GOT3 (cell line): ENCODE data around the gene MICB.
A peak's percentile ranks its signal among the peaks of the same experiment; 100 is the strongest.
"Not testable (repeated sequence)": the region's sequence is repeated elsewhere in the genome, so short reads cannot be mapped to it uniquely, and the experiment has no call there.

Source experiments
- DNase-seq: peaks from one replicate; lab custom pipeline; 2025; ENCODE audit warnings: mixed read lengths; lab: John Stamatoyannopoulos, UW

MICB gene

DNA sequence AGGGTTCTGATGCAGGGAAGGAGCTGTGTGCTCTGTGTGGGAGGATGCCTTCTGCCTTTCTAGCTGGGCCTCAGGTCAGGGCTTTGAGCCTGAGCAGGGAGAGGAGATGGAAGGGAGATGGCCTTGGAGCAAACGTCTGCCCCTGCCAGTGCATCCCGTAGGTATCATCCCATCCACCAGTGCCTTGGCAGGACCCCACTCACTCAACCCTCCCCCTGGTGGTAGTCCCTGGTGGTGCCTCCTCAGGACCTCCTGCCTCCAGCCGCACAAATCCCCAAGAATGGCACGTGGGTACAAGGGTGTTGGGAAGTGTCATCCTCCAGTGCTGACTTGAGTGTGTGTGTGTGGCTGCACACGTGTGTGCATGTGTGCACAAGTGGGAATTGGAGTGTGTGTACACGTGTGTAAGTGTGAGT lies 23.1 kb upstream of the MICB start:
- DNase-seq = no peak

DNA sequence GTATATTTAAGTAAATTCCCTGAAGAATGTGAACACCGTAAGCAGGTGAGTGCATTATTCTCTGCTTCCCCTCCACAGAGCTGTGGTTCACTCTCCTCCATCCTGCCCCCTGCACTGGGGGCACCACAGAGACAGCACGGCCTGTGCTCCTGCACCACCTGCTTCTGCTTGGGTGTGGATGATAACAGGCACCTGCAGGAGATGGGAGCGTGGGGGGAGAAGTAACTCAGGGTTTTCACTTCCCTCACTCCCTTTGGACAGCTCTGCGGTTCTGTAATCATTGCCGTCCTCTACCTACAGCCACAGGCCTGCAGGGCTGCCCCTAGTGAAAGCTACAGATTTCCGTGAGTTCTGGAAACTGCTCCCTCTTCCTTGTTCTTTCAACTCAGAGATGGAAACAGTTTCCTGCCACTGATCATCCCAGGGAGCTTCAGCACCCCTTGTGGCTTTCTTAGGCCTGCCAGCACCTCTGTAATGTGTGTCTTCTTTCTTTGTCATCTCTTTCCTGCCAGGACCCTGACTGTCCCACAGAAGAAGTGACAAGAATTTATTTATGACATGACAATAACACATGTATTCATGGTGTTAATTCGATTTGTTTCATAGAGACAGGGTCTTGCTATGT lies 21.3 kb upstream of the MICB start:
- DNase-seq = no peak

DNA sequence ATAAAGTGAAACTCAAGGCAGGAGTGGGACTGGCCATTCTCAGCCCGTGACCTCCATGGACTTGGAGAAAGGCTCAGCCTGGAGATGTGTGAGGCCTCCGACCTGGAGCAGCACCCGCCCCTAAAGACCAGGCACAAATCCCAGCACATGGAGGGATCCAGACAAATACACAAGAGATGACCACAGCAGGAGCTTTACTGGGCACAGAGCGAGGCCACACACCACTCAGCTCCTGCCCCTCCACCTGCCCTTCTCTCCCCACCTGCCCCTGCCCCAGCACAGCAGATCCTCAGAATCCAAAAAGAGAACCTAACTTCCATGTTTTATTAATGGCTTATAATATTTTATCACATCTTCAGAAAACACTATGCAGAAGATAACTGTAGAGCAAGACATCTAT lies 20.4 kb upstream of the MICB start:
- DNase-seq = no peak

- no peak for DNase-seq
These were observed 19.6 kb upstream of the MICB start for GRCh38 chr6:31478186-31478950.

DNA sequence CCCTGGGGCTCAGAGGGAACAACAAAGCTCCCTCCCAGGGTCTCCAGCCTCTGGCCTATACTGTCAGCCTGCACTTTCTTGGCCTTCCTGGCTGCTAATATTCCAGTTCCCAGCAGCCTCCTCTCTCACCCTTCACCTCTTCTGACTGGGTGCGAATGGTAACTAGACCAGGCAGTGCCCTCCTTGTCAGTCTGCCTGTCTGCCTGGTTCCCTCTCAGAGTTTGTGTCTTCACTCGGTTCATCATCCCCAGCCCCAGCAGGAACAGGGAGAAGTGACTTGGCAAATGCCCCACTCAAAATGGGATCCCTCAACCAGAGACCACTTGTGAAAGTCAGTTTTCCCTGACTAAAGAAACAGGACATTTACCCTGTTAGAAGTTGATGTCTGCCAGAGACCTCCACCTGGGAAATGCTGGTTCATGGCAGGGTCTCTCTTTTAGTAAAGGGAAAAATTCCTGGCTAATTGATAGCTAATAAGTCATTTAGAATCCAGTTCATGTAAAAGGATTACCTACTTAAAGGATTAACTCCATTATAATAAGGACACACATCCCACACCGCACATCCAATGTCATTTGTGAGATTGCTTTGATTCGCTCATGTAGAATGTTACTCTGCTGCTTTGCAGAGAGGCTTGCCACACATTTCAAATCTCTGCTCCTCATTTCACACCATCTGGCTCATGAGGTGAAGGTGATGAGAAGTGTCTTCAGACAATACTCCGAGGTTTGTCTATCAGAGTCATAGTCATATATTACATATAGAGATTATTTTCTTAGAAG lies 18.6 kb upstream of the MICB start:
- DNase-seq = no peak

GRCh38 chr6:31479933-31480535 lies 17.9 kb upstream of the MICB start:
- DNase-seq = no peak

GRCh38 chr6:31480574-31480973 lies 17.4 kb upstream of the MICB start:
- no peak for DNase-seq

DNA sequence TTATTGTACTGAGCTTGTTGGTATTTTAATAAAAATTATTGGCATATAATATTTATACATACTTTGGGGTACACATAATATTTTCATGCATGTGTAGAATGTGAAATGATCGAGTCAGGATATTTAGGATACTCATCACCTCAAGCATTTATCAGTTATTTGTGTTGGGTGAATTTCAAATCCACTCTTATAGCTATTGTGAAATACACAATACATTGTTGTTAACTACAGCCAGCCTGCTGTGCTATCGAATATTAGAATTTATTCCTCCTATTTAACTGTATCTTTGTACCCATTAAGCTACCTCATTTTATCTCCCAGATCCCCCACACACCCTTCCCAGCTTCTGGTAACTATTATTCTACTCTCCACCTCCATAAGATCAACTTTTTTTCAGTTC lies 14.6 kb upstream of the MICB start:
- no peak for DNase-seq

DNA sequence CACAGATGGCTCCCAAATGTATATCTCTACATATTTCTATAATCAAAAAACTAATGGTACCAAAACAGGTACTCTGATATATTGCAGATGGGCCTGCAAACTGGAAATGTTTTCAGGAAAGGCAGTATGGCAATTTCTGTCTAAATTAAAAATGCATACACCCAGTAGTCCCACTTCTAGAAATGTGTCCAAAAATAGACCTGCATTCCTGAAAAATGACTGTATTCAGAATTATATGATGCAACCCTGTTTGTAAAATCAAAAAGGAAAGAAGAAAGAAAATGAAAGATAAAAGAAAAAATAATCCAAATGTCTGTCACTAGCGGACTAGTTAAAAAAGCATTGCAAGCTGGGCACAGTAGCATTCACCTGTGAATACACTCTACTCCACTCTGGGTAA lies 12.9 kb upstream of the MICB start:
- no peak for DNase-seq

DNA sequence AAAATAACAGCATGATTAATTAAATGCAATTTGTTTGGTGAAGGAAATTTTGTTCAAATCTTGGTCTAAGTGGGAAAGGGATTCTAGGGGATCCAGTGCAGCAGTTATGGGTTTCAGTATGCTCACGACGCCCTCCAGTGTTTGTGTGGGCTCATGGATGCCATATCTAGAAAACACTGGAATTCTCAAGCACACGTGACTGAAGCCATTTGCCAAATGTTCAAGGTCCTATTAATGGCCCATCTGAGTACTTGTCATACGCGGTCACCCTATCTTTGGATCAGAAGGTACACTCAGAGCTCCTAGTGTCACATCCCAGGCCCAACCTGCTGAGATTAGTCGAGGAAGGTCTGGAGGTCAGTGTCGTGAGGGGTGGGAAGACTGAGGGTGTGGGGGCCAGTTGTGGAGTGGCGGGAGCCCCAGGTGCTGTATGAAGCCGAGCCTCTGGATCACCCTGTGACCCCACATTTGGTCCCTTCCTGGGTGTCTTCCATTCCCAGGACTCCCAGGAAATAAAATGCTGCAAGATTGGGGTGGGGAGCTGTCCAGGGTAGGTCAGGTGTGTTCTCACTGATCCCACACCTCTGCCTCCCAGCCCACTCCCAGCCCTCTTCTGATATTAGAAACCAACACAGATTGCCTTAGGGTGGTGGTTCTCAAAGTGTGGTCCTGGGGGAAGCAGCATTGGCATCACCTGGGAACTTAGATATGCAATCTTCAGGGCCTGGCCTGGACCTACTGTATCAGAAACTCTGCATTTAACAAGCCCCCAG lies 11.7 kb upstream of the MICB start:
- not testable (repeated sequence) for DNase-seq

DNA sequence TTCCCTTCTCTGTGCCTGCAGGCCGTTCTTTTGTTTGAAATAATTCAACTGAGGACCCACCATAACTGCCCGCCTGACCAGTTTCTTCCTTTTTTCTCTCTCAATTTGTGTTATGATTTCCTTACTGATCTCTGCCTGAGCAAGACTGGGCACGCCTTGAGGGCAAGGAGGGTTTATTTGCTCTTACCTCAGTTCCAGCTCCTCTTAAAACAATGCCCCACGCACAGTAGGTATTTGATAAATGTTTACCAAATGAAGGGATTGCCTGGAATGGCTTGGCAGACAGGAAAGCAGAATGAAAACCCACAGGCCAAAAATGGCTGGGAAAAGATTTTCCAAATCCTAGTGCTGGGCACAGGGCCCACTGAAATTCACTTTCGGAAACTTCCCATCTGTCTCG lies 10.3 kb upstream of the MICB start:
- DNase-seq = not testable (repeated sequence)

- DNase-seq = no peak
These were observed 8.9 kb upstream of the MICB start for GRCh38 chr6:31489086-31489485.

- no peak for DNase-seq
These were observed 7.7 kb upstream of the MICB start for GRCh38 chr6:31490115-31490873.

- DNase-seq = not testable (repeated sequence)
These were observed 4.4 kb upstream of the MICB start for GRCh38 chr6:31493550-31493874.

- peak; percentile 37 for DNase-seq
These were observed 3.9 kb upstream of the MICB start for GRCh38 chr6:31493875-31494694.

DNA sequence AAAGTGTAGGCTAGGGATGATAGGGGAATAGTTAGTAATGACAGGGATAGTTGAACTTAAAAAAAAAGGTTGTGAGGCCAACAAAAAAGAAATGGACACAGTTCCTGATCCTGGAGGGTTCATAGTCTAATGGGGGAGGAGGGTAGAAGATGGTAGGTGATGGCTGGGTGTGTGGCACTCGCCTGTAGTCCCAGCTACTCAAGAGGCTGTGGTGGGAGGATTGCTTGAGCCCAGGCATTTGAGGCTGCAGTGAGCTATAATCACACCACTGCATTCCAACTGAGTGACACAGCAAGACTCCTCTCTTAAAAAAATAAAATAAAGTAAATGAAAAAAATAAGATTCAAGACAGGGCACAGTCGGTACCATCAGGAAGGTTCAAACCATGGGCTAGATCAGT lies 2.4 kb upstream of the MICB start:
- DNase-seq = no peak

DNA sequence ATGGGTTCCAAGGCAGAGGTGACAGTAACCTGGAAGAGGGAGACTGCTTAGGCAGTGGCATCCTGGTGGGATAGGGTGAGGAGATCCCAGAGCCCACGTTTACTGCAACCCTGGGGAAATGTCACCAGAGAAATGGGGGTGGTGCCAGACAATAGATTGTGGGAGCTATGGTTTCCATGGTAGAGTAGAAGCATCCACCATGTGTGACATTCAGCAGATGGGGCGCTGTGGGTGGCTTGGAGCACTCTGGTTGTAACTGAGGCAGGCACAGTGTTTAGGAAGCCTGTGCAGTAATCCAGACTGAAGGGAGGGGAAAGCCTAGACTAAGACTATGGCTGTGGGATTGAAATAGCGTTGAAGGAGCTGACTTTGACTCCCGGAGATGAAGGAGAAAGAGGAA lies 1.1 kb upstream of the MICB start:
- not testable (repeated sequence) for DNase-seq

DNA sequence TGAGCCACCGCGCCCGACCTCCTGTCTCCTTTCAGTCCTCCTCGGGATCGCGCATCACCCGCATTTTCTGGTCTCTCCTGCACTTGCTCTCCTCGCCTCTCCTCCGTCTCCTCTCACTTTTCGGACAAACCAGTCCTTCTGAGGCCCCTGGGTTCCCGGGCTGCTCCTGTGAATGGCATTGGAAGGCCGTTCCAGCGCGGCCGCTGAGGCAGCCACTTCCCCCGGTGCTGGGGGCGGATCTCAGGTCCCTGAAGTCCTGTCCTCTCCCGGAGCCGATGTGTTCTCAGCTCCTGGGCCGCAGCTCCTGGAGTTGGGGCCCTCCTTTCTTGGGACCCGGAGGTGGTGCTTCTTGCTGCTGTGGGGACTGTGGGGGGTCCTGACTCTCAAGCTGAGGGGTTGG lies 803 bp downstream of the MICB start:
- no peak for DNase-seq

GRCh38 chr6:31499648-31500047 lies 1.7 kb downstream of the MICB start:
- not testable (repeated sequence) for DNase-seq

- DNase-seq = no peak
These were observed 4.6 kb downstream of the MICB start for GRCh38 chr6:31502586-31502985.
